WI38 (cell line): ENCODE measurements around the gene NASP.

Source experiments
- H3K4me3 ChIP-seq: 2 replicates; pipeline ENCODE4 v1.5.1; 2011; ENCODE audit warnings: low read depth, mild to moderate bottlenecking, control low read depth, low read length
- TF ChIP-seq, protein P1 (sequence below): IDR thresholded peaks from 2 replicates; pipeline ENCODE4 v1.5.1; 2012; ENCODE audit warnings: low read depth, mild to moderate bottlenecking, control low read depth, low read length

Gene NASP

DNA sequence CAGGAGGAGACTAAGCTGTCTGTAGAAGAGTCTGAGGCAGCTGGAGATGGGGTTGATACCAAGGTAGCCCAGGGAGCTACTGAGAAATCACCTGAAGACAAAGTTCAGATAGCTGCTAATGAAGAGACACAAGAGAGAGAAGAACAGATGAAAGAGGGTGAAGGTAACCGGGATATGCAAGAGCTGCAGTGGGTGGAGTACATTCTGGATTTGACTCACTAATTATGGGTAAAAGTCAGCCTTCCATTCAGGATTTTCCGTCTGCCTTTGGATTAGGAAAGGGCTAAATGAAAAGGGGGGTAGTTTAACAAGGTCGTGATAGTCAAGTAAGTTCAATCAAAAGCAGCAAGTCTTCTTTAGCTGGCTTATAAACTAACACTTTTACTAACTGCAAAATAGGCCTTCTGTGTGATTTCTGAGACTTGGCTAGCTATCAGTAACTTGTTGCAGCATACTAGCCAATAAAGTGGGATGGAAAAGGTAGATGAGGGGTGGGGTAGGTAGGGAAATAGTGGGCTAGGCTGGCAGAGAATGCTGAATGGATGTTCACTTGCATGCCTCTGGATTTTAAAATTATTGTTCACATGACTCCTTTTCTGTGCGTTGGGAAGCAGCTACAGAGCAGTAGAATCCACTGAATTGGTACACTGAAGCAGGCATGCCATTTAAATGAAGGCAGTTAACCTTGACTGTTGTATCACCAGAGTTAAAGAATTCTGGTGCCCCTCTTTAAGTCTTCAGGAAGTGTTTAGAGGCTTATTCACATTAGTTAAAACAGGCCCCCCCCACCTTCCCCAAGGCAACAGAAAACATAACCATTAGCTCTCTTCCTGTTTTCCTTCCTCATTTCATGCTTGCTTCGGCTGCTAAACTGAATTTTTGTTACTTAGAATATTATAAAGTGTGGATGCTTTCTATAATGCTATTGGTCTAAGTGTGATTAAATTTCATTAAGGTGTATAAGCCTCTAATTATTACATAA lies 24.6 kb downstream of the NASP start:
- TF ChIP-seq, protein P1, sequence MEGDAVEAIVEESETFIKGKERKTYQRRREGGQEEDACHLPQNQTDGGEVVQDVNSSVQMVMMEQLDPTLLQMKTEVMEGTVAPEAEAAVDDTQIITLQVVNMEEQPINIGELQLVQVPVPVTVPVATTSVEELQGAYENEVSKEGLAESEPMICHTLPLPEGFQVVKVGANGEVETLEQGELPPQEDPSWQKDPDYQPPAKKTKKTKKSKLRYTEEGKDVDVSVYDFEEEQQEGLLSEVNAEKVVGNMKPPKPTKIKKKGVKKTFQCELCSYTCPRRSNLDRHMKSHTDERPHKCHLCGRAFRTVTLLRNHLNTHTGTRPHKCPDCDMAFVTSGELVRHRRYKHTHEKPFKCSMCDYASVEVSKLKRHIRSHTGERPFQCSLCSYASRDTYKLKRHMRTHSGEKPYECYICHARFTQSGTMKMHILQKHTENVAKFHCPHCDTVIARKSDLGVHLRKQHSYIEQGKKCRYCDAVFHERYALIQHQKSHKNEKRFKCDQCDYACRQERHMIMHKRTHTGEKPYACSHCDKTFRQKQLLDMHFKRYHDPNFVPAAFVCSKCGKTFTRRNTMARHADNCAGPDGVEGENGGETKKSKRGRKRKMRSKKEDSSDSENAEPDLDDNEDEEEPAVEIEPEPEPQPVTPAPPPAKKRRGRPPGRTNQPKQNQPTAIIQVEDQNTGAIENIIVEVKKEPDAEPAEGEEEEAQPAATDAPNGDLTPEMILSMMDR = no peak
- H3K4me3 ChIP-seq = no peak overlapping the region

DNA sequence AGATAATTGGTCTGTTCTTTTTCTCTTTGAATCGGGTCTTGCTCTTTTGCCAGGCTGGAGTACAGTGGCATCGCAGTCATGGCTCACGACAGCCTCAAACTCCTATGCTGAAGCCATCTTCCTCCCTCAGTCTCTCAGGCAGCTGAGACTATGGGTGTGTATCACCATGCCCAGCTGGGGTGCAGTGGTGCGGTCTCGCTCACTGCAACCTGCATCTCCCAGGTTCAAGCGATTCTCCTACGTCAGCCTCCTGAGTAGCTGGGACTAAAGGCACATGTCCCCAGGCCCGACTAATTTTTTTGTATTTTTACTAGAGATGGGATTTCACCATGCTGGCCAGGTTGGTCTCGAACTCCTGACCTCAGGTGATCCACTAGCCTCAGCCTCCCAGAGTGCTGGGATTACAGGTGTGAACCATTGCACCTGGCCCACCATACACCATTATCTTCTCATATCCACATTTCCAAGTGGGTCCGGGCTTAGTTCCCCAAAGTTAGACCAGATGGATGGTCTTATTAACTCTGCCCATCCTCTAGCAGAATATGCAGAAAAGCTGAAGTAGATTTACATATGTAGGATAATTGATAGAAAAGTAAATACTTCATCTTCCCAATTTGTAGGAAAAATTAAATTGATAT lies 26.9 kb downstream of the NASP start:
- no peak overlapping the region for H3K4me3 ChIP-seq
- TF ChIP-seq, protein P1 = no peak

DNA sequence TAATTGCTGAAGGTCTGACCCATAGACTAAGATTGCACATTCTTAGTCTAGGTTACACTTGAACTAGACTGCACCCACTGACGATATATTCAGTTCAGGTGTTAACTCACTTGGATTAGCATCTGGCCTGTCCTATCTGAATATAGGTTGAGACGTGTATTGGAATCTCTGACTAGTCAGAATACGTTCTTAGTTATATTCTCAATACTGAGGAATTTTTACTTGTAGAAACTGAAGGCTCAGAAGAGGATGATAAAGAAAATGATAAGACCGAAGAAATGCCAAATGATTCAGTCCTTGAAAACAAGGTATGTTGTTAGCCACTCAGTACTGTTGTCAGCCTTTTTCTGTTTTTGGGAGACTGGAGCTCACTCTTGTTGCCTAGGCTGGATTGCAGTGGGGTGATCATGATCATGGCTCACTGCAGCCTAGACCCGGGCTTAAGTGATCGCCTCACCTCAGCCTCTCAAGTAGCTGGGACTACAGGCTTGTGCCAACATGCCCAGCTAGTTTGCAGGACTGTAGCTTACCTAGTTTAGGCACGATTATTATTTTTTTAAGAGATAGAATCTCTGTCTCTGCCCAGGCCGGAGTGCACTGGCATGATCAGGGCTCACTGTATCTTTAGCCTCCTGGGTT lies 29.2 kb downstream of the NASP start:
- TF ChIP-seq, protein P1 = no peak
- H3K4me3 ChIP-seq = no peak overlapping the region

DNA sequence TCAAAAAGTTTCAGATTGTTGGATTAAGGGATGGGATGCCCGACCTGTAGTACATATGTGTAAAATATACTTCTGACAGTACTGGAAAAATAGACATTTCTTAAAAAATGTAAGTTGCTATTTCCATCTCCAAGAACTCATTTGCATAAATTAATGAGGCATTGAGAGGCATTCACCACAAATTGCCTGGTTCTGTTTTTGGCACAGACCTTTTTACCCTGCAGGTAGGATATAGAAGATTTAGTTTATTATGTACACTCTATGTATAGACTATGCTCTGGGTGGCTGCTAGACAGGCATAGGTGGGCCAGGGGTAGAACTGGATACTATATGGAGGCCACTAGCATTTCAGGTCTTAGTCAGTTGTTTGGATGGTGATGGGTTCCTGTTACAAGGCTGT lies 32.0 kb downstream of the NASP start:
- H3K4me3 ChIP-seq = no peak overlapping the region
- TF ChIP-seq, protein P1 = no peak

DNA sequence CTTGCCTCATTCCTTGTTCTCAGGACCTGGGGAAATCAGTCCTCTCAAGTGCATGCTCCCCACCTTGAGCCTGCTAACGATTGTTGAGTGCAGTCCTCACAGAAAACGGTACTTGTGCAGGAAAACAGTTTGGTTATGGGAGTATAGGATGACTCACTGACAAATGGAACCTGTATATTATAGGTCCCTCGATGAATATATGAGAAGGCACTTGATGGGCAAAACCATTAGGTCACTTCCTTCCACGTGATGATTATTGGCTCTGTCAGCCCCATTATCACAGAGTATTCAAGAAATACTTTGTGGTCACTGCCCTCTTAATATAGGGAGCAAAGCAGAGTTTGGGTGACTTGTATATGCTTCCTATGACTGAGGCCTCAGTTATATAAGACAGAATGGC lies 33.8 kb downstream of the NASP start:
- H3K4me3 ChIP-seq = no peak overlapping the region
- TF ChIP-seq, protein P1 = no peak

DNA sequence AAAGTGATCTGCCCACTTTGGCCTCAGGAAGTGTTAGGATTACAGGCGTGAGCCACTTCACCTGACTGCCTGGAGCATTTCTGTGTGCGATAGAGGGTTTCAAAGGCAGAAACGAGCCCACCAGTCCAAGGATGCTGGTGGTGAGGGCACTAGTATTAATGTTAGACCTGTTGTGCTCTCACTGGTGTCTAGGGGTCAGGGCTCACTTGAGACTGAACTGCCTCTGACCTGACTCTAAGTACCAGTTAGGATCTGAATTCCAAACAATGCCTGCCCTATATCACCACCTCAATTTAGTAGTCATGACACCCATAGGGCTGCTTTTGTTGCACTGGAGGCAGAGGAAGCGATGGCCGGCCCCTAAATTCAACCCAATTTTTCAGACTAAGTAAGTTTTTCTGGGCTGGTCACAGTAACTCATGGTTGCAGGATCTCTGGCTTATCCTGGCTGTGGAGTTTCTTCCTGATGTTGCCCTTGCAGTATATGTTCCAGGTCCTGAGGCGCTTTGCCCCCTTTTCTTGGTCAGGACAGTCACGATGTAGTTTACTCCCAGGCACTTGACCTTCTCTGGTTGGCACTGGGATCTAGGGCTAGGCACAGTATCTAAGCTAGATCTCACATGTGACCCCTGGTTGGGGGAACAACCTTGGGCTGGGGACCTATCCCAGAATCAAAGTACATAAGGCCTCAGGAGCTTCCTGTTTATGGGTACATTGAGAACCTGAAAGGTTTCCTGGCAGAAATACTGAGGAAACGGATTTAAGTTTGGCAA lies 35.5 kb downstream of the NASP start:
- TF ChIP-seq, protein P1 = no peak
- no peak overlapping the region for H3K4me3 ChIP-seq
